IMR-90 (cell line): ENCODE measurements around the gene AMIGO2. TPM values are rescaled to one million over a fixed set of nuclear protein-coding genes. Genes with fewer than 3 reads are reported as not detected.

Experiments used
- ATAC-seq: fragments of 200-7000 bp; cut with Tn5 transposase; 2 replicates; pipeline ENCODE4 v1.9.1; 2020; ENCODE audit warnings: low read depth, mild to moderate bottlenecking, moderate library complexity
- BruUV-seq: library from RNA; stranded (reverse); fragments of 400-500 nt; replicated peaks from 2 replicates; lab custom pipeline; 2021; lab: Mats Ljungman, UMichigan
- CTCF ChIA-PET: fragments of 300-600 bp; formaldehyde crosslinking; extraction: SDS; loops from one replicate; lab custom pipeline; 2021; ENCODE audit warnings: antibody characterized with exemption; lab: Yijun Ruan, JAX
- POLR2A ChIA-PET: fragments of 300-600 bp; sonication (Branson Sonifier 250); formaldehyde crosslinking; loops from one replicate; lab custom pipeline; 2022; ENCODE audit warnings: antibody characterized with exemption; ENCODE audit not compliant: unreplicated experiment; lab: Charles Lee
- DNase-seq: peaks from one replicate; pipeline ENCODE4 v3.0.0; 2013
- H2AFZ ChIP-seq: replicated peaks from 2 replicates; pipeline ENCODE3; 2013; ENCODE audit warnings: low read length, mild to moderate bottlenecking; ENCODE audit not compliant: poor library complexity
- H2AK5ac ChIP-seq: 2 replicates; pipeline ENCODE4 v1.6.1; 2013; ENCODE audit warnings: low read depth, low read length, inconsistent platforms
- H2AK9ac ChIP-seq: replicated peaks from 2 replicates; pipeline ENCODE3; 2013; ENCODE audit warnings: mild to moderate bottlenecking, low read depth, low read length, moderate library complexity; ENCODE audit not compliant: poor library complexity
- H2BK120ac ChIP-seq: 2 replicates; pipeline ENCODE4 v1.6.1; 2013; ENCODE audit warnings: low read depth, low read length, inconsistent platforms
- H2BK15ac ChIP-seq: 3 replicates; pipeline ENCODE4 v1.6.1; 2013; ENCODE audit warnings: low read depth, low read length, inconsistent platforms
- H2BK20ac ChIP-seq: 2 replicates; pipeline ENCODE4 v1.6.1; 2013; ENCODE audit warnings: low read depth, mild to moderate bottlenecking, inconsistent platforms, low read length, moderate library complexity
- H2BK5ac ChIP-seq: 2 replicates; pipeline ENCODE4 v1.6.1; 2013; ENCODE audit warnings: mild to moderate bottlenecking, low read depth, low read length, inconsistent platforms; ENCODE audit not compliant: poor library complexity, severe bottlenecking
- H3K14ac ChIP-seq: replicated peaks from 2 replicates; pipeline ENCODE4 v1.6.1; 2013; ENCODE audit warnings: low read depth, low read length, inconsistent platforms
- H3K18ac ChIP-seq: 2 replicates; pipeline ENCODE4 v1.6.1; 2013; ENCODE audit warnings: low read depth, low read length, control low read depth
- H3K23ac ChIP-seq: 2 replicates; pipeline ENCODE4 v1.6.1; 2013; ENCODE audit warnings: low read depth, low read length, inconsistent platforms
- H3K27ac ChIP-seq: 2 replicates; pipeline ENCODE4 v1.5.1; 2013; ENCODE audit warnings: mild to moderate bottlenecking, control low read depth, low read length; ENCODE audit not compliant: insufficient read depth
- H3K27me3 ChIP-seq: 2 replicates; pipeline ENCODE4 v1.6.1; 2013; ENCODE audit warnings: low read length; ENCODE audit not compliant: control insufficient read depth, insufficient read depth
- H3K36me3 ChIP-seq: 2 replicates; pipeline ENCODE4 v1.6.1; 2013; ENCODE audit warnings: low read length, mixed read lengths; ENCODE audit not compliant: control insufficient read depth, insufficient read depth
- H3K4ac ChIP-seq: 2 replicates; pipeline ENCODE4 v1.6.1; 2013; ENCODE audit warnings: low read depth, low read length, inconsistent platforms
- H3K4me1 ChIP-seq: 2 replicates; pipeline ENCODE4 v1.6.1; 2013; ENCODE audit warnings: low read length, mixed read lengths; ENCODE audit not compliant: control insufficient read depth, insufficient read depth
- H3K4me2 ChIP-seq: 2 replicates; pipeline ENCODE4 v1.6.1; 2013; ENCODE audit warnings: low read depth, mild to moderate bottlenecking, control low read depth, low read length, moderate library complexity
- H3K4me3 ChIP-seq: 2 replicates; pipeline ENCODE4 v1.5.1; 2013; ENCODE audit warnings: low read depth, mild to moderate bottlenecking, control low read depth, low read length, moderate library complexity; ENCODE audit not compliant: insufficient read depth
- H3K56ac ChIP-seq: 2 replicates; pipeline ENCODE4 v1.6.1; 2013; ENCODE audit warnings: low read length, inconsistent platforms; ENCODE audit not compliant: insufficient read depth; ENCODE audit errors: extremely low read depth
- H3K79me1 ChIP-seq, 2 experiments: 2 replicates each; pipeline ENCODE4 v1.6.1; 2013; ENCODE audit warnings: low read length in 2 of 2, inconsistent platforms in 1 of 2, low read depth in 1 of 2
- H3K9ac ChIP-seq: 2 replicates; pipeline ENCODE4 v1.6.1; 2013; ENCODE audit warnings: low read depth, low read length, control low read depth
- H3K9me1 ChIP-seq: 2 replicates; pipeline ENCODE4 v1.6.1; 2013; ENCODE audit warnings: low read length, inconsistent platforms; ENCODE audit not compliant: insufficient read depth
- H3K9me3 ChIP-seq: 2 replicates; pipeline ENCODE4 v1.6.1; 2013; ENCODE audit warnings: low read length; ENCODE audit not compliant: control insufficient read depth, insufficient read depth
- H4K20me1 ChIP-seq: 2 replicates; pipeline ENCODE4 v1.6.1; 2013; ENCODE audit warnings: low read length, inconsistent platforms; ENCODE audit not compliant: insufficient read depth
- H4K5ac ChIP-seq: 2 replicates; pipeline ENCODE4 v1.6.1; 2013; ENCODE audit warnings: mild to moderate bottlenecking, low read depth, low read length, control low read depth
- H4K8ac ChIP-seq, 2 experiments: 2 replicates each; pipeline ENCODE4 v1.6.1; 2013; ENCODE audit warnings: low read depth in 2 of 2, low read length in 2 of 2, control low read depth in 1 of 2, inconsistent platforms in 1 of 2
- H4K91ac ChIP-seq: 2 replicates; pipeline ENCODE4 v1.6.1; 2013; ENCODE audit warnings: low read depth, low read length, inconsistent platforms; ENCODE audit not compliant: insufficient read depth
- BHLHE40 ChIP-seq: fragments of 150-350 bp; IDR thresholded peaks from 2 replicates; pipeline ENCODE4 v1.6.1; 2016; ENCODE audit warnings: mild to moderate bottlenecking, low read depth, low read length
- CHD1 ChIP-seq: IDR thresholded peaks from 2 replicates; pipeline ENCODE4 v1.6.1; 2012; ENCODE audit warnings: low read depth, low read length, improper control_type of control experiment
- FOS ChIP-seq: fragments of 150-350 bp; IDR thresholded peaks from 2 replicates; pipeline ENCODE4 v1.6.1; 2016; ENCODE audit warnings: low read depth, low read length
- MXI1 ChIP-seq: IDR thresholded peaks from 2 replicates; pipeline ENCODE4 v1.6.1; 2012; ENCODE audit warnings: low read depth, mild to moderate bottlenecking, low read length, moderate library complexity, borderline replicate concordance
- NFE2L2 ChIP-seq: fragments of 150-350 bp; IDR thresholded peaks from 2 replicates; pipeline ENCODE4 v1.6.1; 2016; ENCODE audit warnings: low read depth, mild to moderate bottlenecking, low read length
- RAD21 ChIP-seq: IDR thresholded peaks from 2 replicates; pipeline ENCODE4 v1.6.1; 2012; ENCODE audit warnings: low read length, improper control_type of control experiment
- WGBS, 2 experiments: methylation state at CpG; one replicate each; pipeline versions ENCODE4 v1.1.5 to v1.1.7; 2013; ENCODE audit warnings: missing lambda C conversion rate in 2 of 2; ENCODE audit not compliant: insufficient read length in 1 of 2; ENCODE audit errors: extremely low coverage in 2 of 2; 5-methylcytosine and 5-hydroxymethylcytosine counted together
- dilution Hi-C: fragments of 300-500 bp; cut with HindIII; formaldehyde crosslinking; loops from one replicate; pipeline ENCODE4 v1.14.3; 2018; ENCODE audit warnings: low sequenced_read_pairs; ENCODE audit not compliant: unreplicated experiment
- in situ Hi-C: fragments of 300-500 bp; cut with MboI; formaldehyde crosslinking; loops from 3 replicates; pipeline ENCODE4 v1.14.3; 2019; ENCODE audit warnings: low sequenced_read_pairs, inconsistent platforms, mixed read lengths
- intact Hi-C: fragments of 100-400 bp; cut with micrococcal nuclease; formaldehyde crosslinking; loops from 2 replicates; pipeline ENCODE4 v1.10.0; 2022
- polyA plus RNA-seq, 3 experiments: library from polyadenylated mRNA; depleted of rRNA; stranded (reverse); fragments of >200 nt; gene quantifications; 2 replicates each; pipeline ENCODE4 v1.2.3, GENCODE V29; 2012; ENCODE audit warnings: low replicate concordance in 1 of 3
- total RNA-seq: library from RNA; depleted of rRNA; stranded (reverse); fragments of >200 nt; gene quantifications from 2 replicates; pipeline ENCODE4 v1.2.3, GENCODE V29; 2012

Gene AMIGO2
- total and polyA plus RNA-seq, 2 of the 4 experiments (the other 2 are of a cell fraction) = 20.1 to 32.6 TPM

DNA sequence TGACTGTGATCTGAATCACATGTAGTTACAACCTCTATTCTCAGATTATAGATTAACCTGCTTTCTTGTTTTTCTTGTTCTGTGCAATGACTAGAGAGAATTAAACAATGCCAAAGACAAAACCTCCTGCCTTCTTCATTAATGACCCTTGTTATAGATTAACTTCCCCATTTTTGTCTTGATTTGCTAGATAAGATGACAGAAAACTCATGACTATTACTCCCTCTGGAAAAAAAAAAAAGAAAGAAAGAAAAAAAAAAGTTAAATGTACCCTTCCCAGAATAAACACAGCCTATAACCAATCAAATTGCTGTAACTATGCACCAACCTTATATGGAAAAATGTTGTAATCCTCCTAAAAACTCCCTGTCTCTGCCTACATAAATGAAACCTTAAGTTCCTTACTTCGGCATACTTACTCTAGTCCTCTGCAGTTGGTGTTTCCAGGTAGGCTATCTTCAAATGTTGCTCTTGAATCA, 41.5 kb downstream of the AMIGO2 start:
- H4K91ac ChIP-seq = no peak overlapping the region
- dilution Hi-C loops = no loop called here
- H3K14ac ChIP-seq = no peak overlapping the region
- H2BK5ac ChIP-seq = no peak overlapping the region
- H3K9ac ChIP-seq = no peak overlapping the region
- BruUV-seq = no TSS peak
- no peak overlapping the region for H2AFZ ChIP-seq
- no peaks in the 10 kb centered on the region for H3K79me1 ChIP-seq
- H2BK120ac ChIP-seq = no peak overlapping the region
- DNase-seq (peak; percentile 35), ATAC-seq (peak; percentile 60)
- no peaks in the 10 kb centered on the region for H4K20me1 ChIP-seq
- TF ChIP-seq CHD1 = no peak
- TF ChIP-seq FOS = no peak
- no peak for TF ChIP-seq MXI1
- TF ChIP-seq NFE2L2 = no peak
- no peak for TF ChIP-seq RAD21
- no peak for TF ChIP-seq BHLHE40
- no peak overlapping the region for H2AK9ac ChIP-seq
- H2BK20ac ChIP-seq = no peak overlapping the region
- ChIA-PET CTCF (interaction anchor here (1.0 kb wide), 1 partner anchor 61 kb away, joined by 3 read pairs; no protein-coding TSS in a partner anchor), POLR2A (no interaction called here)
- no CpG with 5 or more reads among the region's 1 CpG for WGBS, 2 experiments
- H3K4me2 ChIP-seq = no peak overlapping the region
- no peak overlapping the region for H2AK5ac ChIP-seq
- peaks cover 3% of the 10 kb centered on the region; the same call in 1 of the 2 replicates for H3K9me1 ChIP-seq
- no peaks in the 10 kb centered on the region for H3K9me3 ChIP-seq
- H3K4ac ChIP-seq = no peak overlapping the region
- no peak overlapping the region for H3K23ac ChIP-seq
- no peak overlapping the region for H3K4me3 ChIP-seq
- H4K5ac ChIP-seq = no peak overlapping the region
- no peak overlapping the region for H3K27ac ChIP-seq
- H3K56ac ChIP-seq = no peak overlapping the region
- H3K18ac ChIP-seq = no peak overlapping the region
- H4K8ac ChIP-seq = peak overlapping the region in 1 of 2 experiments; percentile 63; a peak in 2 of 4 replicates
- in situ Hi-C loops = loop anchor here (10.0 kb wide), 1 partner anchor 646 kb away; no protein-coding TSS in a partner anchor
- no peak overlapping the region for H2BK15ac ChIP-seq
- no peaks in the 10 kb centered on the region for H3K27me3 ChIP-seq
- H3K4me1 ChIP-seq = peaks cover 6% of the 10 kb centered on the region
- H3K36me3 ChIP-seq = no peaks in the 10 kb centered on the region
- intact Hi-C loops = loop anchor here (10.0 kb wide), 1 partner anchor 736 kb away; the partner anchor contains the start of gene SLC48A1
